ENCODE measurements around the gene GPR107. TPM values are rescaled to one million over a fixed set of nuclear protein-coding genes. Genes with fewer than 3 reads are reported as not detected.

GPR107 gene
- total and polyA plus RNA-seq, 2 experiments from 2014 or later: 12.3 to 23.9 TPM

GRCh38 chr9:130177898-130178805 lies 124.4 kb downstream of the GPR107 start:
- Histone ChIP-seq H3K4me1 (ENCODE audit: low read depth) (peaks cover 9% of the 10 kb centered on the region), H3K27ac (no peak overlapping the region), H3K4me3 (no peak overlapping the region), H3K27me3 (no peaks in the 10 kb centered on the region), H3K36me3 (no peaks in the 10 kb centered on the region), H3K9me3 (ENCODE audit: low read depth) (no peaks in the 10 kb centered on the region)
- no peak for TF ChIP-seq CTCF (IDR thresholded peaks at IDR 0.05; ENCODE audit: low read depth, low read length)
- no peak for DNase-seq (ENCODE audit: low read depth in 1 of 2, low spot score in 1 of 2)

GRCh38 chr9:130179331-130179907 lies 125.7 kb downstream of the GPR107 start:
- Histone ChIP-seq H3K9me3 (ENCODE audit: low read depth) (no peaks in the 10 kb centered on the region), H3K4me1 (ENCODE audit: low read depth) (peaks cover 22% of the 10 kb centered on the region), H3K27ac (peak overlapping the region; percentile 6), H3K36me3 (no peaks in the 10 kb centered on the region), H3K4me3 (no peak overlapping the region), H3K27me3 (no peaks in the 10 kb centered on the region)
- TF ChIP-seq CTCF (IDR thresholded peaks at IDR 0.05; ENCODE audit: low read depth, low read length): no peak
- DNase-seq (ENCODE audit: low read depth in 1 of 2, low spot score in 1 of 2): no peak

GRCh38 chr9:130180516-130180915 lies 126.8 kb downstream of the GPR107 start:
- H3K4me1 ChIP-seq (ENCODE audit: low read depth): peaks cover 26% of the 10 kb centered on the region
- DNase-seq (ENCODE audit: low read depth in 1 of 2, low spot score in 1 of 2): no peak
- H3K27ac ChIP-seq: no peak overlapping the region
- no peaks in the 10 kb centered on the region for H3K27me3 ChIP-seq
- H3K9me3 ChIP-seq (ENCODE audit: low read depth): no peaks in the 10 kb centered on the region
- H3K4me3 ChIP-seq: no peak overlapping the region
- no peak for TF ChIP-seq CTCF (IDR thresholded peaks at IDR 0.05; ENCODE audit: low read depth, low read length)
- H3K36me3 ChIP-seq: no peaks in the 10 kb centered on the region

- no peaks in the 10 kb centered on the region for H3K27me3 ChIP-seq
- H3K9me3 ChIP-seq (ENCODE audit: low read depth): no peaks in the 10 kb centered on the region
- TF ChIP-seq CTCF (IDR thresholded peaks at IDR 0.05; ENCODE audit: low read depth, low read length): no peak
- H3K4me3 ChIP-seq: no peak overlapping the region
- peaks cover 39% of the 10 kb centered on the region for H3K4me1 ChIP-seq (ENCODE audit: low read depth)
- peak overlapping the region; percentile 99 for H3K27ac ChIP-seq
- no peak for DNase-seq (ENCODE audit: low read depth in 1 of 2, low spot score in 1 of 2)
- H3K36me3 ChIP-seq: no peaks in the 10 kb centered on the region
Observed at GRCh38 chr9:130181678-130182380, 128.1 kb downstream of the GPR107 start.

GRCh38 chr9:130182381-130182909 lies 128.7 kb downstream of the GPR107 start:
- Histone ChIP-seq H3K27ac (peak overlapping the region; percentile 99), H3K36me3 (no peaks in the 10 kb centered on the region), H3K4me3 (no peak overlapping the region), H3K9me3 (ENCODE audit: low read depth) (no peaks in the 10 kb centered on the region), H3K27me3 (no peaks in the 10 kb centered on the region), H3K4me1 (ENCODE audit: low read depth) (peaks cover 45% of the 10 kb centered on the region)
- no peak for DNase-seq (ENCODE audit: low read depth in 1 of 2, low spot score in 1 of 2)
- TF ChIP-seq CTCF (IDR thresholded peaks at IDR 0.05; ENCODE audit: low read depth, low read length): no peak
